Stimulated activated naive CD4-positive, alpha-beta T cell treated with Interleukin-2 at 50 U/mL for 16 hours (primary cell): Measurements from ENCODE around the gene RBM26.
"Not testable (repeated sequence)": the region's sequence is repeated elsewhere in the genome, so short reads cannot be mapped to it uniquely, and the experiment has no call there.

Experiments used
- DNase-seq: peaks from one replicate; lab custom pipeline; 2025; lab: John Stamatoyannopoulos, UW

Gene RBM26

DNA sequence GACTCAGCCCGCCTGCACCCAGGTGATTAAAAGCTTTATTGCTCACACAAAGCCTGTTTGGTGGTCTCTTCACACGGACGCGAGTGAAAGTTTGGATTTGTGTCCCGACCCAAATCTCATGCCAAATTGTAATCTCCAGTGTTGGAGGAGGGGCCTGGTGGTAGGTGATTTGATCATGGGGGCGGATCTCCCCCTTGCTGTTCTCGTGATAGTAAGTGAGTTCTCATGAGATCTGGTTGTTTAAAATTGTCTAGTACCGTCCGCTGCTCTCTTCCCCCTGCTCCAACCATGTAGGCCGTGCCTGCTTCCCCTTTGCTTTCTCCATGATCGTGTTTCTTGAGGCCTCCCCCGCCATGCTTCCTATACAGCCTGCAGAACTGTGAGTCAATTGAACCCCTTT, 126.3 kb downstream of the RBM26 start:
- not testable (repeated sequence) for DNase-seq

DNA sequence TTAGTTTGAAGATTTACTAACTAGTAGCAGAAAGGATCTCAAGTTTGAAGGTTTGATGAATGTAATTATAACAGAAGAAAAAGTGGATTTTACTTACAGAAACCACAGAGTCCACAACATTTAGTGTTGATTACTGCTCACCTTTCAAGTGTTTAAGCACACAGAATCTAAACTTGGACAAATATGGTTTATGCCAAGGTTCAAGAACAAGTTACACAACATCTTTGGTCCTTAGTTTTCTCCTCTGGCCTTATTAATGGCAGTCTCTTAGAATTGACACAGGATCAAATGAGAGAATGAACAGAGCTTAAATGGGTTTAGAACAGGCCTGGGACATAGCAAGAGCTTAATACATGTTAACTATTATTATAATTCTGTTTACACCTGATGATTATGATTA, 133.0 kb downstream of the RBM26 start:
- DNase-seq = no peak

DNA sequence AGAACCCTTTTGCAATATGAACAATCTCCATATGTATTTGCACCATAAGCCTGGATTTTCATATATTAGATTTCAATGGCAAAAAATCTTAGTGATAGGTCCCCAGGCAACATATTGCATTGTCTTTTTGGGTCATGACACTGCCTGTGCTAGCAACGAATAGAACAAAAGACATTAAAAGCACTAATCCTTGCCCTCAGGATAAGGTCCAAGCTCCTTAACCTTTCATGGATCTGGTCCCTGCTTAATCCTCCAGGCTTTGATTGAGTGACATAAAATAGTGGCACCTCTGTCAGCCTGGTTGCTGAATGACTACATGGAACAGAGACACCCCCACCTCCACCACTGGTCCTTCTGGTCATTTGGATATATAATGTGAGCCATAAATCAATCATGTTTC, 134.4 kb downstream of the RBM26 start:
- no peak for DNase-seq

DNA sequence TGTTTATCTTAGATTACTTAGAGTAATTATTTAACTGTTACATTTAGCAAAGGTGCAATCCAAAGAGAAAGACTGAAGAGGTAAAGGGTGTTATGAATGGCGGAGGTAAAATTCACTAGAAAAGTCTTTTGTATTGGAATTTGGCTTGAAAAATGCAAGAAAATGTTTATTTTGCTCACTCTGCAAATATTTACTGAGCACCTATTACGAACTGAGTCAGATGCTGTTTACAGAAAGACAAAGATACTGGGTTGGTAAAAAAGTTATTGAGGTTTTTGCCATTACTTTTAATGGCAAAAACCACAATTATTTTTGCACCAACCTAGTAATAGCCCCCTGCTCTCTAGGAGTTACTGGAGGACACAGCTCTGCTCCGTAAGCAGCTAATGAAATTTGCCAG, 135.2 kb downstream of the RBM26 start:
- no peak for DNase-seq
